Lung microvascular endothelial cell (primary cell): ENCODE data around the gene FOCAD. TPM values are rescaled to one million over a fixed set of nuclear protein-coding genes. Genes with fewer than 3 reads are reported as not detected.
"Not testable (repeated sequence)": the region's sequence is repeated elsewhere in the genome, so short reads cannot be mapped to it uniquely, and the experiment has no call there.

Source experiments
- DNase-seq, 2 donors: peaks; one replicate each; pipeline versions ENCODE4 v3.0.0 to v3.0.0-alpha.2; 2010; ENCODE audit warnings: low read depth in 2 of 2
- total RNA-seq: library from RNA; depleted of rRNA; stranded (reverse); fragments of >200 nt; gene quantifications from 2 replicates; pipeline ENCODE4 v1.2.1, GENCODE V29; 2014

The FOCAD gene
- total RNA-seq, 1 donor from 2014 or later = 102 TPM

- no peak for DNase-seq
Measured at GRCh38 chr9:20671635-20672034, 12.4 kb upstream of the FOCAD start.

GRCh38 chr9:20673537-20673936 lies 10.5 kb upstream of the FOCAD start:
- not testable (repeated sequence) for DNase-seq

- no peak for DNase-seq
Measured at GRCh38 chr9:20681467-20681866, 2.6 kb upstream of the FOCAD start.

- DNase-seq = peak; percentile 81 to 90
Measured at GRCh38 chr9:20683351-20684034, 566 bp upstream of the FOCAD start.

- peak; percentile 87 to 95 for DNase-seq
Measured at GRCh38 chr9:20684875-20685696, 1.0 kb downstream of the FOCAD start.

- DNase-seq = peak in 1 of 2 donors; percentile 54
Measured at GRCh38 chr9:20685769-20686168, 1.7 kb downstream of the FOCAD start.

GRCh38 chr9:20689833-20690232 lies 5.8 kb downstream of the FOCAD start:
- DNase-seq = peak in 1 of 2 donors; percentile 28

- DNase-seq = no peak
Measured at GRCh38 chr9:20692554-20692953, 8.5 kb downstream of the FOCAD start.

GRCh38 chr9:20693068-20693467 lies 9.0 kb downstream of the FOCAD start:
- DNase-seq = no peak

GRCh38 chr9:20694248-20694647 lies 10.2 kb downstream of the FOCAD start:
- DNase-seq = no peak

GRCh38 chr9:20697021-20697719 lies 13.1 kb downstream of the FOCAD start:
- DNase-seq = no peak

- no peak for DNase-seq
Measured at GRCh38 chr9:20698782-20699181, 14.7 kb downstream of the FOCAD start.

GRCh38 chr9:20701060-20701459 lies 17.0 kb downstream of the FOCAD start:
- DNase-seq = peak; percentile 81 to 82

GRCh38 chr9:20702570-20702969 lies 18.5 kb downstream of the FOCAD start:
- DNase-seq = no peak

GRCh38 chr9:20703146-20703545 lies 19.1 kb downstream of the FOCAD start:
- DNase-seq = no peak

GRCh38 chr9:20707708-20708107 lies 23.6 kb downstream of the FOCAD start:
- DNase-seq = no peak

GRCh38 chr9:20713172-20713571 lies 29.1 kb downstream of the FOCAD start:
- DNase-seq = peak in 1 of 2 donors; percentile 11

GRCh38 chr9:20714442-20715415 lies 30.7 kb downstream of the FOCAD start:
- peak; percentile 18 to 91 for DNase-seq

GRCh38 chr9:20722221-20722620 lies 38.2 kb downstream of the FOCAD start:
- DNase-seq = peak; percentile 64 to 69

- no peak for DNase-seq
Measured at GRCh38 chr9:20725675-20726074, 41.6 kb downstream of the FOCAD start.

- no peak for DNase-seq
Measured at GRCh38 chr9:20726144-20726543, 42.1 kb downstream of the FOCAD start.
